NCI-H1417 (cell line): ENCODE results near the gene CCL4.
"Not testable (repeated sequence)": the region's sequence is repeated elsewhere in the genome, so short reads cannot be mapped to it uniquely, and the experiment has no call there.

Source experiments
- DNase-seq, 3 experiments: peaks; one replicate each; lab custom pipeline; 2025; lab: John Stamatoyannopoulos, UW

CCL4 gene

DNA sequence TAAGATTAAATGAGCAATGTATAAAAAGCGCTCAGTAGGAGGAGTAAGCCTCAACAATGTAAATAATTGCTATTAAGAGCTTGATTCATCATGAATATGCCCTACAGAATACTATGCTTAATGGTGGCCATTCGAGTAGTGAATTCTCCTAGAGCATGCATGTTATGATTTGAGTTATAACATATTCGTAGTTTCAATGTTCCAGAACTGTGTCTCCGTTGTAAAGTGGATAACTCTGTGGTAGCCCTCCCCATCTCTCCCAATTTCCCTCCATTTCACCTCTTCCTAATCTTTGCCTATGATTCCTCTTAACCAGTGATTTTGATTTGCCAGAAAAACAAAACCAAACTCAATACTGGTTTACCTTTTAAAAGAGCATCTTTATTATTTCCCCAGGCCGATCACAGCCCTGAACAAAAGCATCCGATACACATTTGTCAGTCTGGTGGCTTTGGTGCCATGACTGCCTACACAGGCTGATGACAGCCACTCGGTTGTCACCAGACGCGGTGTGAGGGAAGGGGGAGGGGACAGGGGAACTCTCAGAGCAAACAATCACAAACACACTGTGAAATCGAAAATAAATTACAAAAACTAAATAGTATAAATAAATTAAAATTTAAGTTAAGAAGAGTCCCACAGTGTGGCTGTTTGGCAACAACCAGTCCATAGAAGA lies 15.6 kb upstream of the CCL4 start:
- DNase-seq = not testable (repeated sequence)

GRCh38 chr17:36088670-36089338 lies 14.8 kb upstream of the CCL4 start:
- DNase-seq = no peak

DNA sequence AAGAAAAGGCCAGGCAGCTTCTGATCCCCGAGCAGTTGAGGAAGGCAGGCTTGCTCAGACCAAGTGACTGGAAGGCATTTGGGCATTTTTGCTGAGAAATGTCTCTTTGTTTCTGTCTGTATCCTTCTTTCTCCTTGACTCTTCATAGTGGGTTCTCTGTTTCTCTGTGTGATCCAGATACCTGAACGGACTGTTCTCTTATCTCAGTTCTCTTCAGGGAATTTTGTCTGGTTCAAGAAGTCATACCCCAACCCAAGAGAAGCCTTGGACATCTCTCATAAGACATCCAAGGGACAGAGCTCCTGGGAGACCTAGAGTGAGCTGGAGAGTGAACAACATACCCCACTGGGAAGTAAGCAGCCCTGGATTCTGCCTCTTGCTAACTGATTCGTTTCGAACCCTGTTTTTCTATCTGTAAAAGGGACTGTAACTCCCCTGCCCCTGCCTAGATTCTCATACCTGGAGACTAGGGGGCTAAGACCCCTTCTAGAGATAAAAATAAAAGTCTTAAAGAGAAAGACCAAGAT lies 14.2 kb upstream of the CCL4 start:
- DNase-seq = no peak

- DNase-seq = no peak
Observed at GRCh38 chr17:36089888-36090836, 13.5 kb upstream of the CCL4 start, which contains the start of gene CCL3. Gene CCL3 (minus strand): TSS chr17:36090143. CDS start chr17:36090058, 85 bp downstream.

DNA sequence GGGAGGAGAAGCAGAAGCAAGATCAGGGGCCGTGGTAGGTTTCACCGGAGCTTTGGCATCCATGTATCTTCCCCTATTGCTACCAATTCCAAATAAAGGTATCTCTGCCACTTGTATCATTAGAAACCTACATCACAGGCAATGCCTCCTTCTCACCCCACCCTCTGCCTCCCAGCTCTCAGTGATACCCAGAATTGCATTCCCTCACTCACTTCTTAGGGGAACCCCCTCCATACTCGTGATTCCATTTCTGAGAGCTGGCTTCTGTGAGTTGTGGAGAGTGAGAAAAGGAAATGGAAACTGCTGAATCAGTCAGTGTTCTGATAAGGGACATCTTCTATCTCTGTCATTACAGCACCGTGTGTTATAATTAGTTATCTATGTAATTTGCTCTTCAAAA lies 11.4 kb upstream of the CCL4 start:
- no peak for DNase-seq

- not testable (repeated sequence) for DNase-seq
Observed at GRCh38 chr17:36092715-36093114, 10.9 kb upstream of the CCL4 start.

- no peak for DNase-seq
Observed at GRCh38 chr17:36094232-36094631, 9.4 kb upstream of the CCL4 start.

GRCh38 chr17:36094746-36095145 lies 8.9 kb upstream of the CCL4 start:
- DNase-seq = no peak

- no peak for DNase-seq
Observed at GRCh38 chr17:36095992-36096391, 7.6 kb upstream of the CCL4 start.

GRCh38 chr17:36099004-36099403 lies 4.6 kb upstream of the CCL4 start:
- not testable (repeated sequence) for DNase-seq

DNA sequence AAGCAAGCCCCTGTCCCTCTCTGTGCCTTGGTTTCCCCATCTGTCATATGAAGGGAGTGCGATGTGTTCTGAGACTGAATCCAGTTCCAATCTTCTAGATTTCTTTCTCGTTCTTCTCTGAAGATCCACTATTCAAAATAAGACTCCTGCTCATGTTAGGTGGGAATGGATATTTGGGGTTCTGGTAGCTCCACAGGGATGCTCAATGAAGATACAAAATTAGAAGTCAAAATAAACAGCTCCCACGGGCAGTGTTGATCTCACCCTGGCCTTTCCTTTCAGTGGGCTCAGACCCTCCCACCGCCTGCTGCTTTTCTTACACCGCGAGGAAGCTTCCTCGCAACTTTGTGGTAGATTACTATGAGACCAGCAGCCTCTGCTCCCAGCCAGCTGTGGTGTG lies 619 bp downstream of the CCL4 start:
- not testable (repeated sequence) for DNase-seq

DNA sequence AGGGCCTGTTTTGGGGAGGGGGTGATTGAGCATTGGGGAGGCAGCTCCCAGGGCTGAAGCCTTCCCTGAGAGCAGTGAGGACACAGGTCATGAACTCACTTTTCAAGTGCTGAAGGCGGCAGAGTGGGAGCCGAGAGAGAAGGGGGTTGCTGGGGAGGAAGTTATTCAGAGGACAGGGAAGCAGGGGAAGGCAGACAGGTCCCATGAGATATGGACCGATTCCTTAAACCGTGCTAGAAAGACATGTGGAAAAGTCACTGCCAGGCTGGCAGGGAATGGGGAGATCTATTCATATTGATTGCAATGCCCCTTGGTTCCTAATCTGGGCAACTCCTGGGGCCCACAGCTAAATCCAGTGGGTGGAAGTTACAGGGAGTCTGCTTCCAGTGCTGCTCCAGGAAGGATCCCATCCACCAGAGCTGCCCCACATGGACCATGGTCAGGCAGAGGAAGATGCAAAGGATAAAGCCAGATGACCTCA lies 1.1 kb downstream of the CCL4 start:
- no peak for DNase-seq

DNA sequence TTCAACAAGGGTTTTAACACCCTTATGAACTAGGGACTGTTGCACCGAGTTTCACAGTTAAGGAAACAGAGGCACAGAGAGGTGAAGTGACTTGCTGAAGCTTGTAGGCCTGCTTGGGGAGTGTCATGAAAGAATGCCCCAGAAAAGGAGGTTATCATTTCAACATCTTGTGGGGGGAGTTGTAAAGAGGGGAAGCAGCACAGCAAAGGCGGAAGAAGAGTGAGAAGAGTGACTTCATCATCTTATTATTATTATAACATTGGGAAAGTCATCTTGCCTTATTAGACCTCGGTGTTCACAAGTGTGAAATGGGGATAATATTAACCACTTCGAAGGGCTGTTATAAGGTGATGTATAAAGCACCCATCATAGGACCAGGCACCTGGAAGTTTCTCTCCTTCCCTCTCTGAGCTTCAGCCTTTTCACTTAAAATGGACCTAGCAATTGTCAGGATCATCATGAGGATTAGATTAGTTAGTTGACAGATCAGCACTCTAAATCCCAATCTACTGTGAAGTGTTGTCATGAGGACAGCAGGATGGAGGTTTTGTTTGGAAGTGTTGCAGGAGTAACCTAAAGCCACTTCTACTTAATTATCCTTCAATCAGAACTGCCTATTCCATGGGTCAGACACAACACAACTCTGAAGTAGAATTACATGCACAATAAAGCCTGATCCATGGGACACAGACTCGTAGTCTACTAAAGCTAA lies 2.3 kb downstream of the CCL4 start:
- no peak for DNase-seq

- no peak for DNase-seq
Observed at GRCh38 chr17:36106493-36106835, 2.8 kb downstream of the CCL4 start.

- no peak for DNase-seq
Observed at GRCh38 chr17:36107660-36108059, 4.0 kb downstream of the CCL4 start.

DNA sequence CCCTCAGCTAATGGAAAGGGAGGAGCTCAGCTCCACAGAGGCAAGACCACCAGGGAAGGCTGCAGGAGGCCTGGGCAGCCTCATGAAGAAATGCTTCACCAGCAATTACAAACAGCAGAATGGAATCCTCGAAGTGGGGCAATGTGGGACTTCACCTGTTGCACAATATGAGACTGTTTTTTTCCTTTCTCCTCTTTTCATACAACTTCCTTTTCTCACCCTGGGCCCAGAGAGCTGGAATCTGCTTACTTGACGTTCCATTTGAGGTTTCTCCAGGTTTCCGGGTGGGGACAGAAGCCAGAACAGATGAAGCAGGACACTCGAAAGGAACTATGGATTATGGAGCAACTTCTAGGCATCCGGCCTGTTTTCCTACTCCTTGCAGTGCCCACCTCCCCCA lies 4.6 kb downstream of the CCL4 start:
- DNase-seq = not testable (repeated sequence)

DNA sequence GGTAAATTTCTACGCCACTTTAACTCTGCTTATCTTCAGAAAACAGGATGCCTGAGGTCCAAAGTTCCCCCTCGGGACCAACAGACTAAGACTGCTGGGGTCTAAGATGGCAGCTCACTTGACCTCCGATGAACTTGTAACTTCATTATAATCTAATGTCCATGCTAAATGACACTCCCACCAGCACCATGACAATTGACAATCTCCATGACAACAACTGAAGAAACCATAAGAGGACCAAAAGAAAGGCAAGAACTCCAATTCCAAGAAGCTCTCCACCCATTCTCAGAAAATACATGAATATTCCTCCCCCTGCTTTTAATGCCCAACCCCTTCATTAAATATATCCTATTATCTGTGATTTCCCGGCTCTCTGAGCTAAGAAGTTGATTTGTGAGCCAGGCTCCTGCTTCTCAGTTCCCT lies 7.5 kb downstream of the CCL4 start:
- DNase-seq = no peak

- no peak for DNase-seq
Observed at GRCh38 chr17:36112572-36112971, 8.9 kb downstream of the CCL4 start.

GRCh38 chr17:36113131-36113530 lies 9.5 kb downstream of the CCL4 start:
- not testable (repeated sequence) for DNase-seq

- not testable (repeated sequence) for DNase-seq
Observed at GRCh38 chr17:36114971-36115648, 11.5 kb downstream of the CCL4 start.

GRCh38 chr17:36115649-36115977 lies 12.0 kb downstream of the CCL4 start:
- DNase-seq = not testable (repeated sequence)
